Measurements from ENCODE around the gene OR2B6.

The OR2B6 gene

DNA sequence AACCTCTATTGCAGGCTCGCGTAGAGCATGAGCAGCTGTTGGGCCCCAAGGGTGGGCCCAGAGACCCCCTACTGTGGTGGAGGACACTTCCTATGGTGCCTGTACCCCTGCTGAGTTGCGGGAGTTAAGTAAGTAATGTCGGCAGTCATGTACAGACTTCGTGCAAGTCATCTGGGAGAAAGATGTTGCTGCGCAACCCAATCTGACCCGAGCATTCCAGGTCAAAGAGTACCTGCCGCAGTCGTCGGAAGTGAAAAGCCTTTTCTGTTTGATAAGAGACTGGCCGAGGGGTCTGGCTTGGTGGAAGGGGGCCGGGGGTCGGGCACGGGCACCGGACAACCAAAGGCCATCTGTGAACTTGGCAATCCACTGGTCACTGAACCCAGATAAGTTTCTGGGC lies 44.3 kb downstream of the OR2B6 start:
- no peak for DNase-seq

DNA sequence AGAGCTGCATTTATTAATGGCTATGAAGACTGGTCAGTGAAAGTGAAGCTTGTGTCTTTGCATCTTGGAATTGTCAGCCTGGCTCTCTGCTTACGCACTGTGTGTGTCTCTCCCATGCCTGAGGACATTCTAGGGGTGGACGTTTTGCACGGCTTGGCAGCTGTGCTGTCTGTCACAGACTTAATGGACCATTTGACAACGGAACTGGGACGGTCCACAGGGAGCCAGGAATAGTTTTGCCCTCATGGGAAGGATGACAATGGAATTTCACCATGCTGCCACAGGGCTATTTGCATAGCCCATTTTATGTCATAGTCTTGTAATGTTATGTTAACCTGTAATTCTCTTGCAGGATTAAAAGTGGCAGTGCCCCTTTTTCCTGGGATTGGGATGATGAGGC lies 44.7 kb downstream of the OR2B6 start:
- no peak for DNase-seq

DNA sequence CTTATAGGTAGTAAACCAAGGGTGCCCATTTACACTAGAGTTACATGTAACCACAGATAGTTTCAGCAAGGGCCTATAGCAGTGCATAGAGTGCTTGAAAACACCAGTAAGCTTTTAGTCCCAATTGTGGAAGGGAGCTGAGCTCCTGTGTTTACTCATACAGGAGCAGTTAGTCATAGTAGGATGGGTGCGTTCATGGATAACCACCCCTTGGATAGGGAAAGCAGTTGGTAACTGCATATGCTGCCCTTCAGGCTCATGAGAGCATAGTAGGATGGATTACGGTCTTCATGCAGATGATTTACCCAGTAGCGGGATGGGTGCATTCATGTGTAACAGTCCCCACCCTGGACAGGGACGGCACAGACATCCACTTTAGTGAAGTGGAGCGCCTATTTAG lies 45.1 kb downstream of the OR2B6 start:
- DNase-seq, result no peak

DNA sequence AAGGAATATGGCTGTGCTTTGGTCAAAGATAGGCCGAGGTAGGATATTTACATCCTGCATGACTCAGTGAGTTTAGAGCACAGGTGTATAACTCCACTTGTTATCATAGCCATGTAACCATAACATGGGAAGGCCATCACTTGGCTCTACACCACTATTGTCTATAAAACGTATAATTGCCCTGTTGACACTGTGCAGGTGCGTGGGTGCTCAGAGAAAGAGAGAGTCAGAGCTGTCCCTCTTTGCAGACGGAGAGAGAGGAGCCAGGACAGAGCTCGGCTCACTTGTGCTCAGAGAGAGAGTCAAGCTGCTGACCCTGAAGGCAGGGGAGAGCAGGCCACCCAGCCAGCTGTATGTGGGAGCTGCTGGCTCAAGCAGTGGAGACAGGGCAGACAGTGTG lies 46.0 kb downstream of the OR2B6 start:
- DNase-seq, result no peak

DNA sequence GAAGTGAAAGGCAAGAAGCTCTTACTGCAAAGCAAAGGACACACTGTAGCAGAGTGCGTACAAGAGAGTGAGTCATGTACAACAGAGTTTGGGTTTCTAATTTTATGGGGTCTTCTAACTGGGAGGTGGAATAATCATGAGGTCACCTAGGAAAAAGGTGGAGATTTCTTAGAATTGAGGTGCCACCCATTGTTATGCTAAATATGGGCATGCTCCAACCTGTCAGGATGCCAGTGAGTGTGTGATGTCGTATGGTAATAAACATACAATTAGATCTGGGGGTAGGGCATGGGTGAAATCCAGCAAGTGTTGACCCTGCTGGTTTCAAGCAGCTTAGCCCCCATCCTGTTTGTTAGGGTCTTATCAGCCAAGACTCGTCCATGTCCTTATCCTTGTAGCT lies 46.6 kb downstream of the OR2B6 start:
- no peak for DNase-seq

DNA sequence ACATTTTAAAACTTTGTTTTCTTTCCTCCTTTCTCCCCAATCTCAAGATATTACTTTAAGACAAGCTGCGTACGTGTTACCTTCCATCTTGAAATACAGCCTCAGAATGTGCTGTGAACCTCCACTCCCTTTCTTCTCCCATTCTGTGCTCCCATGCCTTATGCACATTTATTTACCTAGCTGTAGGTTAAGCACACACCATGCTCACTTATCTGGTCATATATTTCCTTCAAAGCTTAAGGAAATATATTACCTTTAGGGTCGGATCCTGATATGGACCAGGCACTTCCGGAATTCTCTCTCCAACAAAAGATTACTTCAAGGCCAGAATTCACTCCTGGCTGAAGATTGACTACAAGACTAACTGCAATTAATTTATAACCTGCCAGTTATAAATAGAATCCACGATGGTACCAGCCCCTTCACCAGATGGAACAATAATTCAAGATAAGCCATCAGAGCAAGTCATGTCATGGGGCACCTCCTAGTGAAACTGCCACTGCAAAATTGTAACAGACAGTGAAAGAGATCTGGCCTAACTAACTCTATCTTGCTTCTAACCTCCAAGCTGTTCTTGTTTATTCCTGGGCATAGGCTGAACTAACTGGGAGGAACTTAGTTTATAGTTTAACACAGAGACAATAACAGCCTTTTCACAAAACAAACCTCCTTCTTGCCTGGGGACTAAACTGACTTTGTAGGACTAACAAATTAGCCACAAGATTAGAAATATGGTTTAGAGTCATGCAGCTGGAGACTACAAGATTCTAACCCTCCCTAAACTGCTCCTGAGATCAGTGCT lies 47.5 kb downstream of the OR2B6 start:
- no peak for DNase-seq

DNA sequence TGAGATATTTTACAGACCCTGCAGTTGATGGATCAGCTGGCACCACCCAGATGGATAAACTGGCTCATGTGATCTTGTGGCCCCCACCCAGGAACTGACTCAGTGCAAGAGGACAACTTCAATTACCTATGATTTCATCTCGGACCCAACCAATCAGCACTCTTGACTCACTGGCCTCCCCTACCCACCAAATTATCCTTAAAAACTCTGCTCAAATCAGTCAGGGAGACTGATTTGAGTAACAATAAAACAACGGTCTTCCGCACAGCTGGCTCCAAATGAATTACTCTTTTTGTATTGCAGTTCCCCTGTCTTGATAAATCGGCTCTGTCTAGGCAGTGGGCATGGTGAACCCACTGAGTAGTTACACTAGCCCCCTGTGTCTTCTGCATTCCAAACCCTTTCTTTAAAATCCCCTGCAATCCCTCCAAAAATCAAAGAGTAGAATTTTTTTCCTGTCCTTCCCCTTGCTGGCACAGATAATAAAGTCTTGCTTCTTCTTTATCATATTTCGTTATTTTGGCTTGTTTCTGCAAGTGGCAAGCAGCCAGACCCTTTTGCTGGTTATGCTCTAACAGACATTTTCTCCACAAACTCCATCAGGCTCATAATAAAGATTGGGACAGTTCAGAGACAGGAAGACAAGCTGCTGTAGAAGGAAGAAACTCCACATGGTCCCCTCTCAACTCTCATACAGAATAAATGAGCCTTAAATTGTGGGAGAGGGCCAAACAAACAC lies 48.3 kb downstream of the OR2B6 start:
- DNase-seq, result no peak

DNA sequence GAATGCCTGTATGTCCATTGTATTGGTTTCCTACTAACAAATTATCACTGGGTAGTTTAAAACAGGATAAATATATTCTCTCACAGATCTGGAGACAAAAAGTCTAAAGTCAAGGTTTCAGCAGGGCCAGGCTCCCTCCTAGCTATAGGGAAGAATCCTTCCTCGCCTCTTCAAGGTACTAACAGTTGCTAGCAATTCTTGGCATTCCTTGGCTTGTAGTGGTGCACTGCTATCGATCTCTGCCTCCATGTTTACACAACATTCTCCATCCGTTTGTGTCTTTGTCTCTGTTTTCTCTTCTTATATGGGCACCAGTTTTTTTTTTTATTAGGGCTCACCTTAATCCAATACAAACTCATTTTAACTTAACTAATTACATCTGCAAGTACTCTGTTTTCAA lies 48.9 kb downstream of the OR2B6 start:
- DNase-seq, result no peak

All from CD4-positive, alpha-beta T cell treated with Interleukin-10 for 1 hour (primary cell).